ENCODE results near the gene MTNR1A. TPM values are rescaled to one million over a fixed set of nuclear protein-coding genes. Genes with fewer than 3 reads are reported as not detected.

Gene MTNR1A
- total and polyA plus RNA-seq, 2 of the 4 experiments (the other 2 are of a cell fraction), result not detected

GRCh38 chr4:186551849-186552248 is 3.5 kb downstream of the MTNR1A start:
- Histone ChIP-seq H2AK5ac (ENCODE audit: low read depth, low read length) (no peak overlapping the region), H2BK5ac (ENCODE audit: low read depth, low read length, poor library complexity, severe bottlenecking) (no peak overlapping the region), H3K56ac (ENCODE audit: extremely low read depth, insufficient read depth, low read length) (no peak overlapping the region), H2BK20ac (ENCODE audit: low read depth, low read length) (no peak overlapping the region), H3K14ac (replicated peaks; ENCODE audit: low read depth, low read length) (no peak overlapping the region), H4K91ac (ENCODE audit: insufficient read depth, low read depth, low read length) (no peak overlapping the region), H4K5ac (ENCODE audit: low read depth, low read length) (no peak overlapping the region), H3K9me1 (ENCODE audit: insufficient read depth, low read length) (no peaks in the 10 kb centered on the region), H3K23ac (ENCODE audit: low read depth, low read length) (no peak overlapping the region), H3K79me1 (ENCODE audit: low read depth in 1 of 2, low read length in 2 of 2) (no peaks in the 10 kb centered on the region), H3K4me3 (ENCODE audit: insufficient read depth, low read depth, low read length) (no peak overlapping the region), H3K27me3 (ENCODE audit: control insufficient read depth, insufficient read depth, low read length) (peaks cover 21% of the 10 kb centered on the region), H4K8ac (ENCODE audit: low read depth in 2 of 2, low read length in 2 of 2) (no peak overlapping the region), H2AK9ac (replicated peaks; ENCODE audit: low read depth, low read length, poor library complexity) (no peak overlapping the region), H3K36me3 (ENCODE audit: control insufficient read depth, insufficient read depth, low read length) (no peaks in the 10 kb centered on the region), H4K20me1 (ENCODE audit: insufficient read depth, low read length) (no peaks in the 10 kb centered on the region), H3K4me2 (ENCODE audit: low read depth, low read length) (no peak overlapping the region), H2AFZ (replicated peaks; ENCODE audit: low read length, poor library complexity) (no peak overlapping the region), H3K9ac (ENCODE audit: low read depth, low read length) (no peak overlapping the region), H2BK120ac (ENCODE audit: low read depth, low read length) (no peak overlapping the region), H3K9me3 (ENCODE audit: control insufficient read depth, insufficient read depth, low read length) (no peaks in the 10 kb centered on the region), H2BK15ac (ENCODE audit: low read depth, low read length) (no peak overlapping the region), H3K4ac (ENCODE audit: low read depth, low read length) (no peak overlapping the region), H3K4me1 (ENCODE audit: control insufficient read depth, insufficient read depth, low read length) (0 out of 2 replicates have a peak, but pooled peaks cover 2% of the 10 kb centered on the region), H3K27ac (ENCODE audit: insufficient read depth, low read length) (no peak overlapping the region), H3K18ac (ENCODE audit: low read depth, low read length) (no peak overlapping the region)
- intact Hi-C loops (cut with micrococcal nuclease) (no loop called here), dilution Hi-C loops (cut with HindIII; ENCODE audit: low sequenced_read_pairs, unreplicated experiment) (no loop called here), in situ Hi-C loops (cut with MboI; ENCODE audit: low sequenced_read_pairs) (no loop called here)
- POLR2A ChIA-PET (ENCODE audit: unreplicated experiment), result no interaction called here
- no peak for ATAC-seq (ENCODE audit: low read depth)
- no CpG with 5 or more reads among the region's 2 CpGs for WGBS, 2 experiments (ENCODE audit: extremely low coverage in 2 of 2, insufficient read length in 1 of 2)
- no peak for TF ChIP-seq USF2 (IDR thresholded peaks at IDR 0.05; ENCODE audit: low read depth, low read length)
- TF ChIP-seq MXI1 (IDR thresholded peaks at IDR 0.05; ENCODE audit: borderline replicate concordance, low read depth, low read length), result no peak
- no peak for TF ChIP-seq RAD21 (IDR thresholded peaks at IDR 0.05; ENCODE audit: low read length)
- TF ChIP-seq CTCF (conservative IDR thresholded peaks at IDR 0.05; ENCODE audit: low read depth, low read length), result no peak
- no peak for TF ChIP-seq ELK1 (IDR thresholded peaks at IDR 0.05; ENCODE audit: borderline replicate concordance, low read depth, low read length)
- no peak for TF ChIP-seq CHD1 (IDR thresholded peaks at IDR 0.05; ENCODE audit: low read depth, low read length)
- TF ChIP-seq MAZ (IDR thresholded peaks at IDR 0.05; ENCODE audit: borderline replicate concordance, low read depth, low read length), result no peak
- TF ChIP-seq BHLHE40 (IDR thresholded peaks at IDR 0.05; ENCODE audit: low read depth, low read length), result no peak
- no peak for TF ChIP-seq MAFK (IDR thresholded peaks at IDR 0.05; ENCODE audit: low read depth, low read length)
- TF ChIP-seq CEBPB (IDR thresholded peaks at IDR 0.05; ENCODE audit: low read depth, low read length), result no peak
- TF ChIP-seq RFX5 (IDR thresholded peaks at IDR 0.05; ENCODE audit: low read depth, low read length), result no peak
- no peak for TF ChIP-seq SMC3 (IDR thresholded peaks at IDR 0.05; ENCODE audit: low read depth, low read length)
- TF ChIP-seq RCOR1 (IDR thresholded peaks at IDR 0.05; ENCODE audit: insufficient replicate concordance, low read length), result no peak
- no peak for TF ChIP-seq POLR2A (IDR thresholded peaks at IDR 0.05; ENCODE audit: low read depth, low read length)
- no peak for DNase-seq
- BruUV-seq (replicated peaks), result no TSS peak
- CTCF ChIA-PET, result no interaction called here

Measured in IMR-90 (cell line).